ENCODE data around the gene FAM219B. TPM values are rescaled to one million over a fixed set of nuclear protein-coding genes. Genes with fewer than 3 reads are reported as not detected.
"Not testable (repeated sequence)": the region's sequence is repeated elsewhere in the genome, so short reads cannot be mapped to it uniquely, and the experiment has no call there.

Gene FAM219B
- total and polyA plus RNA-seq, 8 donors: 59.2 to 84.7 (median 61.8) TPM

- TF ChIP-seq CTCF (IDR thresholded peaks at IDR 0.05): no peak
- ATAC-seq (no peak), DNase-seq (no peak)
- Histone ChIP-seq H3K4me3 (no peak overlapping the region), H3K4me1 (peaks cover 2% of the 10 kb centered on the region in 2 donors), H3K27me3 (no peaks in the 10 kb centered on the region), H3K36me3 (peaks cover 0 to 62% of the 10 kb centered on the region in 2 donors), H3K27ac (no peak overlapping the region), H3K9me3 (no peaks in the 10 kb centered on the region)
- intact Hi-C loops (cut with DNase I): no loop called here
Observed at GRCh38 chr15:74896316-74896715, 10.3 kb downstream of the FAM219B start.

GRCh38 chr15:74895830-74896229 lies 10.8 kb downstream of the FAM219B start:
- intact Hi-C loops (cut with DNase I): no loop called here
- Histone ChIP-seq H3K27me3 (no peaks in the 10 kb centered on the region), H3K27ac (no peak overlapping the region), H3K4me3 (no peak overlapping the region), H3K4me1 (peaks cover 0 to 1% of the 10 kb centered on the region in 2 donors), H3K36me3 (peaks cover 0 to 57% of the 10 kb centered on the region in 2 donors), H3K9me3 (no peaks in the 10 kb centered on the region)
- no peak for TF ChIP-seq CTCF (IDR thresholded peaks at IDR 0.05)
- DNase-seq (no peak), ATAC-seq (no peak)

- ATAC-seq; intact Hi-C loops (cut with DNase I): not testable (repeated sequence)
Observed at GRCh38 chr15:74894383-74894782, 12.3 kb downstream of the FAM219B start.

GRCh38 chr15:74893627-74894026 lies 13.0 kb downstream of the FAM219B start:
- TF ChIP-seq CTCF (IDR thresholded peaks at IDR 0.05): no peak
- no peak overlapping the region for H3K27ac ChIP-seq
- peaks cover 0 to 18% of the 10 kb centered on the region in 2 donors for H3K4me1 ChIP-seq
- peaks cover 0 to 35% of the 10 kb centered on the region in 2 donors for H3K36me3 ChIP-seq
- no peaks in the 10 kb centered on the region for H3K27me3 ChIP-seq
- no peaks in the 10 kb centered on the region for H3K9me3 ChIP-seq
- intact Hi-C loops (cut with DNase I): no loop called here
- DNase-seq: no peak
- H3K4me3 ChIP-seq: no peak overlapping the region
- no peak for ATAC-seq

More at GRCh38 chr15:74894383-74894782, 12.3 kb downstream of the FAM219B start:
- H3K27me3 ChIP-seq, H3K4me3 ChIP-seq, H3K9me3 ChIP-seq, DNase-seq, H3K27ac ChIP-seq: not testable (repeated sequence)
- peaks cover 0 to 11% of the 10 kb centered on the region in 2 donors for H3K4me1 ChIP-seq
- peaks cover 0 to 42% of the 10 kb centered on the region in 2 donors for H3K36me3 ChIP-seq

- H3K9me3 ChIP-seq: no peaks in the 10 kb centered on the region
- ATAC-seq (no peak), DNase-seq (no peak)
- no peak overlapping the region for H3K4me3 ChIP-seq
- H3K4me1 ChIP-seq: peaks cover 0 to 21% of the 10 kb centered on the region in 2 donors
- peaks cover 0 to 28% of the 10 kb centered on the region in 2 donors for H3K36me3 ChIP-seq
- no peak for TF ChIP-seq CTCF (IDR thresholded peaks at IDR 0.05)
- no peaks in the 10 kb centered on the region for H3K27me3 ChIP-seq
- intact Hi-C loops (cut with DNase I): no loop called here
- no peak overlapping the region for H3K27ac ChIP-seq
Observed at GRCh38 chr15:74892931-74893330, 13.7 kb downstream of the FAM219B start.

GRCh38 chr15:74892313-74892712 lies 14.3 kb downstream of the FAM219B start:
- Histone ChIP-seq H3K9me3 (no peaks in the 10 kb centered on the region), H3K27me3 (no peaks in the 10 kb centered on the region), H3K4me1 (peaks cover 0 to 21% of the 10 kb centered on the region in 2 donors), H3K27ac (no peak overlapping the region), H3K4me3 (no peak overlapping the region), H3K36me3 (peaks cover 0 to 22% of the 10 kb centered on the region in 2 donors)
- ATAC-seq (no peak), DNase-seq (no peak)
- TF ChIP-seq CTCF (IDR thresholded peaks at IDR 0.05): no peak
- intact Hi-C loops (cut with DNase I): no loop called here

Measured in left lung (tissue), 10 donors.